PC-3 (cell line): ENCODE data around the gene IFT81. TPM values are rescaled to one million over a fixed set of nuclear protein-coding genes. Genes with fewer than 3 reads are reported as not detected.
"Not testable (repeated sequence)": the region's sequence is repeated elsewhere in the genome, so short reads cannot be mapped to it uniquely, and the experiment has no call there.

Experiments used
- ATAC-seq: fragments of 200-7000 bp; cut with Tn5 transposase; 2 replicates; pipeline ENCODE4 v1.9.1; 2020; ENCODE audit warnings: mild to moderate bottlenecking, moderate library complexity
- BruUV-seq: library from RNA; stranded (reverse); fragments of 400-500 nt; replicated peaks from 2 replicates; lab custom pipeline; 2021; lab: Mats Ljungman, UMichigan
- CTCF ChIA-PET: fragments of 300-600 bp; sonication (Branson Sonifier 250); formaldehyde crosslinking; loops from one replicate; lab custom pipeline; 2022; ENCODE audit warnings: antibody characterized with exemption; lab: Charles Lee
- POLR2A ChIA-PET: fragments of 300-600 bp; sonication (Branson Sonifier 250); formaldehyde crosslinking; loops from one replicate; lab custom pipeline; 2022; ENCODE audit warnings: antibody characterized with exemption; ENCODE audit not compliant: unreplicated experiment; lab: Charles Lee
- DNase-seq: peaks from one replicate; pipeline ENCODE4 v3.0.0-alpha.2; 2015
- H2AFZ ChIP-seq: fragments of 300-600 bp; sonication (generic); 2 replicates; pipeline ENCODE4 v1.6.0; 2016; ENCODE audit warnings: antibody characterized with exemption, low read length
- H3F3A ChIP-seq: fragments of 300-600 bp; sonication (generic); one replicate; pipeline ENCODE4 v1.6.0; 2017; ENCODE audit warnings: antibody characterized with exemption, low read length, control low read depth, mild to moderate bottlenecking; ENCODE audit not compliant: unreplicated experiment
- H3K27ac ChIP-seq: fragments of 300-600 bp; sonication (generic); 2 replicates; pipeline ENCODE4 v1.5.1; 2016; ENCODE audit warnings: mild to moderate bottlenecking, low read length
- H3K27me3 ChIP-seq: fragments of 300-600 bp; sonication (generic); 2 replicates; pipeline ENCODE4 v1.6.1; 2016; ENCODE audit warnings: low read length, mixed read lengths
- H3K36me3 ChIP-seq: fragments of 300-600 bp; sonication (generic); 2 replicates; pipeline ENCODE4 v1.6.1; 2016; ENCODE audit warnings: low read depth, mixed run types, low read length, mixed read lengths
- H3K4me1 ChIP-seq: fragments of 300-600 bp; sonication (generic); 2 replicates; pipeline ENCODE4 v1.5.1; 2016; ENCODE audit warnings: low read length; ENCODE audit not compliant: insufficient read depth
- H3K4me2 ChIP-seq: fragments of 300-600 bp; sonication (generic); 2 replicates; pipeline ENCODE4 v1.6.0; 2016; ENCODE audit warnings: low read length
- H3K4me3 ChIP-seq: fragments of 300-600 bp; sonication (generic); 2 replicates; pipeline ENCODE4 v1.5.1; 2016; ENCODE audit warnings: mild to moderate bottlenecking, low read length, mixed read lengths
- H3K79me2 ChIP-seq: fragments of 300-600 bp; sonication (generic); 2 replicates; pipeline ENCODE4 v1.6.1; 2017; ENCODE audit warnings: low read length, mixed read lengths
- H3K9ac ChIP-seq: fragments of 300-600 bp; sonication (generic); 2 replicates; pipeline ENCODE4 v1.6.0; 2016; ENCODE audit warnings: mild to moderate bottlenecking, low read length
- H3K9me2 ChIP-seq: fragments of 300-600 bp; sonication (generic); replicated peaks from 2 replicates; pipeline ENCODE4 v1.6.1; 2016; ENCODE audit warnings: mixed run types, low read length, mixed read lengths
- H3K9me3 ChIP-seq: fragments of 300-600 bp; sonication (generic); 2 replicates; pipeline ENCODE4 v1.6.1; 2016; ENCODE audit warnings: low read length, mixed read lengths
- H4K20me1 ChIP-seq: fragments of 300-600 bp; sonication (generic); 2 replicates; pipeline ENCODE4 v1.6.1; 2016; ENCODE audit warnings: low read length, mixed read lengths
- EZH2 ChIP-seq: fragments of 300-600 bp; sonication (generic); IDR thresholded peaks from one replicate; pipeline ENCODE4 v1.6.1; 2017; ENCODE audit warnings: antibody characterized with exemption, mild to moderate bottlenecking, low read length; ENCODE audit not compliant: unreplicated experiment
- EZH2phosphoT487 ChIP-seq: fragments of 300-600 bp; sonication (generic); IDR thresholded peaks from 2 replicates; pipeline ENCODE4 v1.6.1; 2018; ENCODE audit warnings: mild to moderate bottlenecking, antibody characterized with exemption, low read length, borderline replicate concordance
- intact Hi-C: fragments of 100-400 bp; cut with micrococcal nuclease; formaldehyde crosslinking; loops from 2 replicates; pipeline ENCODE4 v1.9.0; 2023
- total RNA-seq: library from RNA; depleted of rRNA; stranded (reverse); fragments of >200 nt; gene quantifications from 2 replicates; pipeline ENCODE4 v1.2.3, GENCODE V29; 2014
- TF ChIP-seq, protein P1 (sequence below): fragments of 300-600 bp; sonication (generic); conservative IDR thresholded peaks from 2 replicates; pipeline ENCODE4 v1.5.1; 2017; ENCODE audit warnings: antibody characterized with exemption, low read depth, mild to moderate bottlenecking, low read length

IFT81 gene
- total RNA-seq, 1 experiment from 2014 or later = 10.1 TPM

GRCh38 chr12:110227138-110227537 is 103.0 kb downstream of the IFT81 start:
- no peak overlapping the region for H3K9ac ChIP-seq
- intact Hi-C loops = no loop called here
- TF ChIP-seq EZH2phosphoT487 (no peak), EZH2 (no peak)
- TF ChIP-seq, protein P1, sequence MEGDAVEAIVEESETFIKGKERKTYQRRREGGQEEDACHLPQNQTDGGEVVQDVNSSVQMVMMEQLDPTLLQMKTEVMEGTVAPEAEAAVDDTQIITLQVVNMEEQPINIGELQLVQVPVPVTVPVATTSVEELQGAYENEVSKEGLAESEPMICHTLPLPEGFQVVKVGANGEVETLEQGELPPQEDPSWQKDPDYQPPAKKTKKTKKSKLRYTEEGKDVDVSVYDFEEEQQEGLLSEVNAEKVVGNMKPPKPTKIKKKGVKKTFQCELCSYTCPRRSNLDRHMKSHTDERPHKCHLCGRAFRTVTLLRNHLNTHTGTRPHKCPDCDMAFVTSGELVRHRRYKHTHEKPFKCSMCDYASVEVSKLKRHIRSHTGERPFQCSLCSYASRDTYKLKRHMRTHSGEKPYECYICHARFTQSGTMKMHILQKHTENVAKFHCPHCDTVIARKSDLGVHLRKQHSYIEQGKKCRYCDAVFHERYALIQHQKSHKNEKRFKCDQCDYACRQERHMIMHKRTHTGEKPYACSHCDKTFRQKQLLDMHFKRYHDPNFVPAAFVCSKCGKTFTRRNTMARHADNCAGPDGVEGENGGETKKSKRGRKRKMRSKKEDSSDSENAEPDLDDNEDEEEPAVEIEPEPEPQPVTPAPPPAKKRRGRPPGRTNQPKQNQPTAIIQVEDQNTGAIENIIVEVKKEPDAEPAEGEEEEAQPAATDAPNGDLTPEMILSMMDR = no peak
- CTCF ChIA-PET = no interaction called here
- DNase-seq (no peak), ATAC-seq (no peak)
- H4K20me1 ChIP-seq = no peaks in the 10 kb centered on the region
- no peaks in the 10 kb centered on the region for H3K9me3 ChIP-seq
- no peaks in the 10 kb centered on the region for H3K27me3 ChIP-seq
- no peaks in the 10 kb centered on the region for H3K9me2 ChIP-seq
- POLR2A ChIA-PET = no interaction called here
- no peaks in the 10 kb centered on the region for H3K79me2 ChIP-seq
- H3K36me3 ChIP-seq = no peaks in the 10 kb centered on the region
- H3K27ac ChIP-seq = no peak overlapping the region
- no peak overlapping the region for H3K4me2 ChIP-seq
- H3K4me3 ChIP-seq = no peak overlapping the region
- peaks cover 27% of the 10 kb centered on the region for H3K4me1 ChIP-seq
- H3F3A ChIP-seq = peaks cover 7% of the 10 kb centered on the region
- H2AFZ ChIP-seq = no peak overlapping the region
- BruUV-seq = no TSS peak

- BruUV-seq, H3K9me3 ChIP-seq, H3K79me2 ChIP-seq, intact Hi-C loops, H3K36me3 ChIP-seq, CTCF ChIA-PET, H3K27me3 ChIP-seq, H3K9ac ChIP-seq, H3K4me3 ChIP-seq, DNase-seq, H3K4me2 ChIP-seq, H4K20me1 ChIP-seq, H3F3A ChIP-seq, H2AFZ ChIP-seq, ATAC-seq, H3K9me2 ChIP-seq, H3K27ac ChIP-seq: not testable (repeated sequence)
- POLR2A ChIA-PET = interaction anchor here (0.6 kb wide), 1 partner anchor 20 kb away, joined by 3 read pairs; no protein-coding TSS in a partner anchor
- peaks cover 20% of the 10 kb centered on the region for H3K4me1 ChIP-seq
Observed at GRCh38 chr12:110228348-110228747, 104.2 kb downstream of the IFT81 start.

DNA sequence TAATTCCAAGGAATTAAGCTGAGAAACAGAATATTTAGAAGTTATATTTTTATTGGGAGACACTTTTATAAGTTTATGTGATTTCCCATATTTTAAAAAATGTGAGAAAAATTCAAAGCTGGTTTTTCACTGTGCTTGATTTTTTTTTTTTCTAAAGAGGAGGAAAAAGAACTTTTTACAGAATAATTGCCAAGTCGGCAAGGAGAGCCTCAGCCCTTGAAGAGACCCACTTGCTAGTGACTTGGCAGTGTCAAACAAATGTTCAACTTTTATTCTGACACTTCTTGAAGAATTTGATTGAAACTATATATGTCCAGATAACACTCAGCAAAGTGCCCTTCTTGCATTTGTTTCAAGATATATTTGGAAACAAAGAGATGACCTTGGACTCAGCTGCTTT is 104.6 kb downstream of the IFT81 start:
- no peak overlapping the region for H2AFZ ChIP-seq
- no peak for DNase-seq
- H3K9me2 ChIP-seq = no peaks in the 10 kb centered on the region
- H3K9me3 ChIP-seq = no peaks in the 10 kb centered on the region
- no peak overlapping the region for H3K9ac ChIP-seq
- H3K36me3 ChIP-seq = no peaks in the 10 kb centered on the region
- BruUV-seq = no TSS peak
- H3F3A ChIP-seq = peaks cover 7% of the 10 kb centered on the region
- peaks cover 17% of the 10 kb centered on the region for H3K4me1 ChIP-seq
- H3K27me3 ChIP-seq = no peaks in the 10 kb centered on the region
- no peaks in the 10 kb centered on the region for H3K79me2 ChIP-seq
- TF ChIP-seq EZH2phosphoT487 = no peak
- no peak for TF ChIP-seq EZH2
- TF ChIP-seq, protein P1 = no peak
- intact Hi-C loops = no loop called here
- no peak for ATAC-seq
- POLR2A ChIA-PET = interaction anchor here (0.6 to 0.9 kb wide), 2 partner anchors 20 to 56 kb away, joined by 3 read pairs; no protein-coding TSS in a partner anchor
- no peaks in the 10 kb centered on the region for H4K20me1 ChIP-seq
- CTCF ChIA-PET = no interaction called here
- no peak overlapping the region for H3K4me3 ChIP-seq
- H3K4me2 ChIP-seq = no peak overlapping the region
- no peak overlapping the region for H3K27ac ChIP-seq
